ENCODE results near the gene MYO18B. TPM values are rescaled to one million over a fixed set of nuclear protein-coding genes. Genes with fewer than 3 reads are reported as not detected.
A peak's percentile ranks its signal among the peaks of the same experiment; 100 is the strongest.

MYO18B gene
- polyA plus RNA-seq, 1 donor from 2014 or later: not detected

GRCh38 chr22:25728071-25728470 is 13.9 kb upstream of the MYO18B start:
- no peak overlapping the region for H3K27ac Mint-ChIP-seq
- no peaks in the 10 kb centered on the region for H3K9me3 Mint-ChIP-seq
- H3K27me3 Mint-ChIP-seq: no peaks in the 10 kb centered on the region
- H3K36me3 Mint-ChIP-seq: no peaks in the 10 kb centered on the region
- peaks cover 0 to 3% (median 0%) of the 10 kb centered on the region in 3 donors for H3K4me1 Mint-ChIP-seq
- no peak overlapping the region for H3K4me3 Mint-ChIP-seq

- Mint-ChIP-seq H3K4me3 (no peak overlapping the region), H3K9me3 (no peaks in the 10 kb centered on the region), H3K27ac (no peak overlapping the region), H3K27me3 (no peaks in the 10 kb centered on the region), H3K4me1 (peaks cover 0 to 3% (median 0%) of the 10 kb centered on the region in 3 donors), H3K36me3 (no peaks in the 10 kb centered on the region)
Observed at GRCh38 chr22:25729016-25729995, 12.7 kb upstream of the MYO18B start.

DNA sequence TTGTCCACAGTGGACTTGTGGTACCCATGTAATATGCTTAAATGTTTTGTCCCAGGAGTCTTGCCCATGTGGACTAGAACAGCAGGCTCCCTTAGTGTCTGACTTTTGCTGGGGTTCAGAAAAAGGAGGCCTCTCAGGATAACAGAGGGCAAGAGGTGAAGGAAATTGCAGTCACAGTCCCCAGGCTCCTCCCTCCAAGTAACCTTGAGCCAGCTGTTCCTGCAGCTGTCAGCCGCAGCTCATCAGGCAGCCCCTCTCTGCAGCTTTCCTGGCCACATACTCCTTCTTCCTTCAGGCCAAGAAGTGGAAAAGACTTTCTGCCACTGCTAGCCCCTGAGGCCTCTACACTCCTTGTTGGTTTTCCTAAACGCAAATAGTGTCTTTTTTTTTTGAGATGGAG is 6.3 kb upstream of the MYO18B start:
- H3K27me3 Mint-ChIP-seq: peaks cover 2% of the 10 kb centered on the region
- peaks cover 3% of the 10 kb centered on the region for H3K36me3 Mint-ChIP-seq
- H3K9me3 Mint-ChIP-seq: no peaks in the 10 kb centered on the region
- no peak overlapping the region for H3K27ac Mint-ChIP-seq
- no peak overlapping the region for H3K4me3 Mint-ChIP-seq
- peaks cover 0 to 3% (median 2%) of the 10 kb centered on the region in 3 donors for H3K4me1 Mint-ChIP-seq

DNA sequence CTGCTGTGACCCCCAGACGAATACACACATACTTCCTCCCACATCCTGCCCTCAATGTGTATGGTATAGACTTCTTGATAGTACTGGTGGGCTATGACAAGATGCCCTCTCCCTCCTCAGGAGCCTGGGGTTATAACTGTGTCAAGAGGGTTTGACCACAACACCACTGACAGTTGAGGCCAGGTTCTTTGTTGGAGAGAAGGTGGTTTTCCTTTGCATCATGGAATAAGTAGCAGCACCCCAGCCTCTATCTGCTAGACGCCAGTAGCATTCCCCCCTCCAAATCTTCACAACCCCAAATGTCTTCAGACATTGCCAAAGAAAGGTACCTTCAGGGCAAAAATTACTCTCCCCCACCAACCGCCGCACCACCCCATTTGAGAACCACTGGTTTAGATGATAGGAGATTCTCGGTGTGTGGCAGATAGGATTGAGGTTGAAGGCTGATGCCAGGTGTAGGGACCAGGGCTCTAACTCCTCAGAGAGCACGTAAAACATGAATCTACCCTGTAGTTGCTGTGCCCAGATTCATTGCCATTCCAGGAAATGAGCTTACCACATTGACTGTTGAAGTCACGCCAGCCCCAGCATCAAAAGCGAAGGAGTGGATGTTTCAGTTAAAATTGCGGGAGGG is 5.5 kb upstream of the MYO18B start:
- peaks cover 4% of the 10 kb centered on the region for H3K36me3 Mint-ChIP-seq
- peak overlapping the region in 1 of 3 donors; percentile 3 for H3K27ac Mint-ChIP-seq
- no peaks in the 10 kb centered on the region for H3K9me3 Mint-ChIP-seq
- peaks cover 2% of the 10 kb centered on the region for H3K27me3 Mint-ChIP-seq
- no peak overlapping the region for H3K4me3 Mint-ChIP-seq
- H3K4me1 Mint-ChIP-seq: peaks cover 0 to 3% (median 2%) of the 10 kb centered on the region in 3 donors

GRCh38 chr22:25739659-25740344 is 2.2 kb upstream of the MYO18B start:
- peaks cover 4% of the 10 kb centered on the region for H3K36me3 Mint-ChIP-seq
- H3K27me3 Mint-ChIP-seq: peaks cover 3% of the 10 kb centered on the region
- H3K4me3 Mint-ChIP-seq: no peak overlapping the region
- H3K9me3 Mint-ChIP-seq: no peaks in the 10 kb centered on the region
- H3K27ac Mint-ChIP-seq: peak overlapping the region in 1 of 3 donors; percentile 59
- peaks cover 0 to 3% (median 2%) of the 10 kb centered on the region in 3 donors for H3K4me1 Mint-ChIP-seq

GRCh38 chr22:25742918-25743708 is 1.1 kb downstream of the MYO18B start:
- Mint-ChIP-seq H3K4me1 (no peaks in the 10 kb centered on the region), H3K27ac (no peak overlapping the region), H3K27me3 (peaks cover 5% of the 10 kb centered on the region)

DNA sequence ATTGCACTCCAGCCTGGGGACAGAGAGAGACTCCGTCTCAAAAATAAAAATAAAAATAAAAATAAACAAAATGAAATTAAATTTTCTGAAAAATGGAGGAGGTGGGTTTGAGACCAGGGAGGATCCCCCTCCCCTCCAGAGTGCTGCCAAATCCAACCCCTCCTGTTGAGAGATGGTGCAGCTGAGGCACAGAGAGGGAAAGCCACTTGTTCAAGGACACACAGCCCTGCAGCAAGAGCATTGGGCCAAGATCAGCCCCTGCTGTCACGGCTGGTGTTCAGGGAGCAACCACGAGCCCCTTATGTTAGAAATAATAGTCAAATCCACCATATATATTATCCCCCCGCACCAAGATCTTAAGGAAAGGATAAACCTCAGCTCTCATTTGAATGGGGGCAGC is 2.7 kb downstream of the MYO18B start:
- peaks cover 0 to 5% (median 4%) of the 10 kb centered on the region in 3 donors for H3K4me1 Mint-ChIP-seq
- peaks cover 1% of the 10 kb centered on the region for H3K36me3 Mint-ChIP-seq
- H3K27me3 Mint-ChIP-seq: peaks cover 3% of the 10 kb centered on the region
- H3K27ac Mint-ChIP-seq: no peak overlapping the region
- H3K9me3 Mint-ChIP-seq: no peaks in the 10 kb centered on the region
- H3K4me3 Mint-ChIP-seq: no peak overlapping the region

More at GRCh38 chr22:25742918-25743708, 1.1 kb downstream of the MYO18B start:
- Mint-ChIP-seq H3K9me3 (no peaks in the 10 kb centered on the region), H3K4me3 (no peak overlapping the region), H3K36me3 (peaks cover 1% of the 10 kb centered on the region)

- no peak overlapping the region for H3K27ac Mint-ChIP-seq
- no peaks in the 10 kb centered on the region for H3K9me3 Mint-ChIP-seq
- H3K27me3 Mint-ChIP-seq: peaks cover 3% of the 10 kb centered on the region
- peaks cover 3% of the 10 kb centered on the region for H3K36me3 Mint-ChIP-seq
- peaks cover 0 to 8% (median 5%) of the 10 kb centered on the region in 3 donors for H3K4me1 Mint-ChIP-seq
- no peak overlapping the region for H3K4me3 Mint-ChIP-seq
Observed at GRCh38 chr22:25745341-25746011, 3.5 kb downstream of the MYO18B start.

DNA sequence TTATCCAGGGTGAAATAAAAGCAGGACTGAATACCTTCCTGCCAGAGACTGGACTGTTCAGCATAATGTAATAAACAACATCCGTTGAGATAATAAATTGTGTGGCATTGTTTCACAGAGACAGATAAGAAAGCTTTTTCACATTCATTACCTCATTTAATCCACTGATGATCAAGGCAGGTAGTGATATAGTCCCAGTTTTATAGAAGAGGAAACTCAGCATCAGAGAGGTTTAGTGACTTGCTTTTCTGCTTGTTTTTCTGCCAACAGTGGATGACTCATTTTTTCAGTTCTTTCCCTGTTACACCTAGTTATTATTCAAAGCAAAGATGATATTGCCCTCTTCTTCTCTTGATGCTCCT is 4.0 kb downstream of the MYO18B start:
- Mint-ChIP-seq H3K36me3 (peaks cover 4% of the 10 kb centered on the region), H3K4me1 (peaks cover 0 to 8% (median 5%) of the 10 kb centered on the region in 3 donors), H3K9me3 (no peaks in the 10 kb centered on the region), H3K27ac (no peak overlapping the region), H3K4me3 (no peak overlapping the region), H3K27me3 (peaks cover 3% of the 10 kb centered on the region)

GRCh38 chr22:25747245-25747944 is 5.4 kb downstream of the MYO18B start:
- Mint-ChIP-seq H3K4me1 (peaks cover 0 to 8% (median 5%) of the 10 kb centered on the region in 3 donors), H3K27me3 (peaks cover 5% of the 10 kb centered on the region), H3K4me3 (no peak overlapping the region), H3K27ac (no peak overlapping the region), H3K9me3 (no peaks in the 10 kb centered on the region), H3K36me3 (peaks cover 2% of the 10 kb centered on the region)

GRCh38 chr22:25748140-25748539 is 6.2 kb downstream of the MYO18B start:
- H3K9me3 Mint-ChIP-seq: no peaks in the 10 kb centered on the region
- H3K27me3 Mint-ChIP-seq: peaks cover 5% of the 10 kb centered on the region
- peaks cover 0 to 8% (median 5%) of the 10 kb centered on the region in 3 donors for H3K4me1 Mint-ChIP-seq
- H3K4me3 Mint-ChIP-seq: no peak overlapping the region
- no peak overlapping the region for H3K27ac Mint-ChIP-seq
- peaks cover 2% of the 10 kb centered on the region for H3K36me3 Mint-ChIP-seq

GRCh38 chr22:25748704-25749103 is 6.7 kb downstream of the MYO18B start:
- H3K27me3 Mint-ChIP-seq: peaks cover 5% of the 10 kb centered on the region
- peaks cover 0 to 8% (median 5%) of the 10 kb centered on the region in 3 donors for H3K4me1 Mint-ChIP-seq
- H3K9me3 Mint-ChIP-seq: no peaks in the 10 kb centered on the region
- no peak overlapping the region for H3K27ac Mint-ChIP-seq
- peaks cover 2% of the 10 kb centered on the region for H3K36me3 Mint-ChIP-seq
- no peak overlapping the region for H3K4me3 Mint-ChIP-seq

- H3K4me1 Mint-ChIP-seq: peaks cover 0 to 8% (median 5%) of the 10 kb centered on the region in 3 donors
- H3K4me3 Mint-ChIP-seq: no peak overlapping the region
- H3K27ac Mint-ChIP-seq: no peak overlapping the region
Observed at GRCh38 chr22:25749420-25750169, 7.6 kb downstream of the MYO18B start.

More at GRCh38 chr22:25749420-25750169, 7.6 kb downstream of the MYO18B start:
- Mint-ChIP-seq H3K36me3 (peaks cover 2% of the 10 kb centered on the region), H3K27me3 (peaks cover 4% of the 10 kb centered on the region), H3K9me3 (no peaks in the 10 kb centered on the region)
